Choroid plexus epithelial cell (primary cell): ENCODE data around the gene AOC1.

ENCODE experiments used
- DNase-seq: peaks from one replicate; pipeline ENCODE4 v3.0.0-alpha.2; 2010; ENCODE audit warnings: low read depth
- H3K4me3 ChIP-seq: 2 replicates; pipeline ENCODE4 v1.5.1; 2011; ENCODE audit warnings: low read depth, mild to moderate bottlenecking, control low read depth, low read length, moderate library complexity
- TF ChIP-seq, protein P1 (sequence below): conservative IDR thresholded peaks from 2 replicates; pipeline ENCODE4 v1.5.1; 2011; ENCODE audit warnings: low read depth, mild to moderate bottlenecking, control low read depth, inconsistent platforms, low read length, moderate library complexity

AOC1 gene

GRCh38 chr7:150846291-150847115 lies 5.8 kb upstream of the AOC1 start:
- TF ChIP-seq, protein P1, sequence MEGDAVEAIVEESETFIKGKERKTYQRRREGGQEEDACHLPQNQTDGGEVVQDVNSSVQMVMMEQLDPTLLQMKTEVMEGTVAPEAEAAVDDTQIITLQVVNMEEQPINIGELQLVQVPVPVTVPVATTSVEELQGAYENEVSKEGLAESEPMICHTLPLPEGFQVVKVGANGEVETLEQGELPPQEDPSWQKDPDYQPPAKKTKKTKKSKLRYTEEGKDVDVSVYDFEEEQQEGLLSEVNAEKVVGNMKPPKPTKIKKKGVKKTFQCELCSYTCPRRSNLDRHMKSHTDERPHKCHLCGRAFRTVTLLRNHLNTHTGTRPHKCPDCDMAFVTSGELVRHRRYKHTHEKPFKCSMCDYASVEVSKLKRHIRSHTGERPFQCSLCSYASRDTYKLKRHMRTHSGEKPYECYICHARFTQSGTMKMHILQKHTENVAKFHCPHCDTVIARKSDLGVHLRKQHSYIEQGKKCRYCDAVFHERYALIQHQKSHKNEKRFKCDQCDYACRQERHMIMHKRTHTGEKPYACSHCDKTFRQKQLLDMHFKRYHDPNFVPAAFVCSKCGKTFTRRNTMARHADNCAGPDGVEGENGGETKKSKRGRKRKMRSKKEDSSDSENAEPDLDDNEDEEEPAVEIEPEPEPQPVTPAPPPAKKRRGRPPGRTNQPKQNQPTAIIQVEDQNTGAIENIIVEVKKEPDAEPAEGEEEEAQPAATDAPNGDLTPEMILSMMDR = no peak
- H3K4me3 ChIP-seq = no peak overlapping the region
- DNase-seq = no peak

DNA sequence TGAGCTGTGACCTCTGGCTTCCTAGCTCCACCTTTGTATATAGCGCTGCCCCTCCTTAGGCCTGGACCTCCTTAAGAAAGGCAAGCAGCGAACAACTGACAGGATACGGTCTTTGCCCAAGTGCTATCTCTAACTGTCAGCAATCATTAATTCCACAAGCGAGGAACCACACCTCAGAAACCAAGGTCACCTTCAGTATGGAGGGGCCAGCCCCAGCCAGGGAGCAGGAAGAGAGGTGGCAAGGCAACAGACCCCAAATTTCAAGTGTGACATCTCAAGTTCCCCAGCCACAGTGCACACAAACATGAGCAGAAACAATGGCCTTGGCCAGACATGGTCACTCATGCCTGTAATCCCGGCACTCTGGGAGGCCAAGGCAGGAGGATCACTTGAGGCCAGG lies 4.8 kb upstream of the AOC1 start:
- no peak for DNase-seq
- TF ChIP-seq, protein P1 = no peak
- H3K4me3 ChIP-seq = no peak overlapping the region

- H3K4me3 ChIP-seq = no peak overlapping the region
- no peak for DNase-seq
- TF ChIP-seq, protein P1 = no peak
Measured at GRCh38 chr7:150848111-150848510, 4.2 kb upstream of the AOC1 start.

DNA sequence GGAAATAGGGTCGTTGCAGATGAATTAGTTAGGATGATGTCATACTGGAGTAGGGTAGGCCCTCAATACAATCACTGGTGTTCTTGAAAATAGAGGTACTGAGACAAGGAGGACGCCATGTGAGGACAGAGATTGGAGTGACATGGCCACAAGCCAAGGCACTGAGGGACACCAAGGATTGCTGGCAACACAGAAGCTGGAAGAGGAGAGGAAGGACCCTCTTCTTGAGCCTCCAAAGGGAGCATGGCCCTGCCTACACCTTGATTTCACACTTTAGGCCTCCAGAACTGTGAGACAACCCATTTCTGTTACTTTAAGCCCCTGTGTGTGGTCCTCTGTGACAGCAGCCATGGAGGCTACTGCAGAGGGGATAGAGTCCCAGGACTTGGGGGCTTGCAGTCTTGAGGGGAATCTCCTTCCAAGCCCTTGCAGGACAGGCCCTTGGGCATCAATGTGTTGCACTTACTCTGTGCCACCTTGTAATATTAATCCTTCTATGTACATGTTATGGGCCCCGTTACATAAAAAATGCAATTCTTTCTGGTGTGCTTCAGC lies 3.7 kb upstream of the AOC1 start:
- no peak overlapping the region for H3K4me3 ChIP-seq
- TF ChIP-seq, protein P1 = no peak
- DNase-seq = no peak

GRCh38 chr7:150849204-150849775 lies 3.0 kb upstream of the AOC1 start:
- DNase-seq = no peak
- H3K4me3 ChIP-seq = no peak overlapping the region
- TF ChIP-seq, protein P1 = no peak

GRCh38 chr7:150850273-150850672 lies 2.0 kb upstream of the AOC1 start:
- no peak for DNase-seq
- TF ChIP-seq, protein P1 = no peak
- H3K4me3 ChIP-seq = no peak overlapping the region
